NCI-H345 treated with DMSO at 0.1 percent for 48 hours (cell line): ENCODE data around the gene CFAP52.
A peak's percentile ranks its signal among the peaks of the same experiment; 100 is the strongest.
"Not testable (repeated sequence)": the region's sequence is repeated elsewhere in the genome, so short reads cannot be mapped to it uniquely, and the experiment has no call there.

ENCODE experiments used
- DNase-seq: peaks from one replicate; lab custom pipeline; 2025; ENCODE audit not compliant: unreplicated experiment; lab: John Stamatoyannopoulos, UW

The CFAP52 gene

GRCh38 chr17:9644910-9645751, 68.7 kb downstream of the CFAP52 start, which contains the start of gene USP43:
TSS of gene USP43 (plus strand) at chr17:9645517. CDS start at chr17:9645633, 116 bp downstream.
- peak; percentile 57 for DNase-seq

GRCh38 chr17:9645851-9646545, 69.6 kb downstream of the CFAP52 start:
- DNase-seq: no peak

GRCh38 chr17:9646546-9646885, 70.1 kb downstream of the CFAP52 start:
- peak; percentile 10 for DNase-seq

GRCh38 chr17:9647014-9647413, 70.6 kb downstream of the CFAP52 start:
- DNase-seq: no peak

GRCh38 chr17:9648521-9649110, 72.2 kb downstream of the CFAP52 start:
- no peak for DNase-seq

GRCh38 chr17:9658593-9659211, 82.3 kb downstream of the CFAP52 start:
- DNase-seq: no peak

GRCh38 chr17:9661027-9661426, 84.6 kb downstream of the CFAP52 start:
- DNase-seq: no peak

GRCh38 chr17:9663511-9663910, 87.1 kb downstream of the CFAP52 start:
- not testable (repeated sequence) for DNase-seq

- no peak for DNase-seq
Measured at GRCh38 chr17:9666461-9667050, 90.1 kb downstream of the CFAP52 start.

GRCh38 chr17:9668517-9668916, 92.1 kb downstream of the CFAP52 start:
- no peak for DNase-seq

- no peak for DNase-seq
Measured at GRCh38 chr17:9669551-9670008, 93.1 kb downstream of the CFAP52 start.

GRCh38 chr17:9670596-9670995, 94.2 kb downstream of the CFAP52 start:
- no peak for DNase-seq

- DNase-seq: no peak
Measured at GRCh38 chr17:9671559-9671958, 95.1 kb downstream of the CFAP52 start.

GRCh38 chr17:9672266-9672665, 95.8 kb downstream of the CFAP52 start:
- DNase-seq: no peak

GRCh38 chr17:9672691-9673090, 96.2 kb downstream of the CFAP52 start:
- DNase-seq: no peak

- DNase-seq: no peak
Measured at GRCh38 chr17:9676084-9676483, 99.6 kb downstream of the CFAP52 start.

GRCh38 chr17:9676820-9677310, 100.4 kb downstream of the CFAP52 start:
- no peak for DNase-seq

- DNase-seq: no peak
Measured at GRCh38 chr17:9677411-9677810, 101.0 kb downstream of the CFAP52 start.

GRCh38 chr17:9677896-9678295, 101.5 kb downstream of the CFAP52 start:
- DNase-seq: no peak

GRCh38 chr17:9684955-9685621, 108.6 kb downstream of the CFAP52 start:
- DNase-seq: no peak
